GM19468 (cell line): Measurements from ENCODE around the gene PPCDC.
A peak's percentile ranks its signal among the peaks of the same experiment; 100 is the strongest.
"Not testable (repeated sequence)": the region's sequence is repeated elsewhere in the genome, so short reads cannot be mapped to it uniquely, and the experiment has no call there.

Experiments used
- ATAC-seq: cut with Tn5 transposase; IDR thresholded peaks from one replicate; pipeline ENCODE4 v1.9.1; 2021; ENCODE audit warnings: mild to moderate bottlenecking, moderate library complexity, moderate number of reproducible peaks; ENCODE audit not compliant: unreplicated experiment; ENCODE audit errors: extremely low read depth

The PPCDC gene

GRCh38 chr15:75064846-75065245, 41.5 kb downstream of the PPCDC start:
- ATAC-seq: no peak

- no peak for ATAC-seq
These were observed 42.1 kb downstream of the PPCDC start for GRCh38 chr15:75065467-75065850.

DNA sequence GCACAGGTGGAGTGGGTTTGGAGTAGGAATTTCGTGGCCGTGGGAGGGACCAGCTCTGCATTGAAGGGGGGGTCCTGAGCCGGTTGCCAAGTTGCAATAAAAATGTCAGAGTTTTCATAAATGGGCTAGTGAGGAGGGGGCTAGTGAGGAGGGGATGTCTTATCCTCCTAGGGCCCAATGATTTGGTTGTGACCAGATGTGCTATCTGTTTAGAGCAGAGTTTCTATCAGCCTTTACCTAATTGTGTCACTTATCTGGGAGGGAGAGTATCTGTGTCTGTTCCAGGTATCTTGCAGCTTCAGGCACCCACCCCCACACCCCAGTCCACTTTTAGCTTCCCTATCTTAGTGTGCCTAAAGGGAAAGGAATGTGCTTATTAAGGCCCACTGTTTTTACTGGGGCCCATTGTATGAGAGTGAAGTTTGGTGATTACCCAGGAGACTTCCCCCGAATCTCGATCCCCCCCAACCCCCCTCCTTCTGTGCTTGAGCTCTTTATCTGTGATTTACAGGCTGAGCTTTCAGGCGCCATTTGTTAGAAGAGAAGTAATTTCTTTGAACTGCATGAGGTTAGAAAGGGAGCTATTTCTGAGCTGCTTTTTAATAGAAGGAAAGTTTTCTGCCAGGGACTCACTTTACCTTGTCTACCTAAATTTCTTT, 42.6 kb downstream of the PPCDC start:
- ATAC-seq: no peak

- ATAC-seq: no peak
These were observed 43.9 kb downstream of the PPCDC start for GRCh38 chr15:75067123-75067830.

DNA sequence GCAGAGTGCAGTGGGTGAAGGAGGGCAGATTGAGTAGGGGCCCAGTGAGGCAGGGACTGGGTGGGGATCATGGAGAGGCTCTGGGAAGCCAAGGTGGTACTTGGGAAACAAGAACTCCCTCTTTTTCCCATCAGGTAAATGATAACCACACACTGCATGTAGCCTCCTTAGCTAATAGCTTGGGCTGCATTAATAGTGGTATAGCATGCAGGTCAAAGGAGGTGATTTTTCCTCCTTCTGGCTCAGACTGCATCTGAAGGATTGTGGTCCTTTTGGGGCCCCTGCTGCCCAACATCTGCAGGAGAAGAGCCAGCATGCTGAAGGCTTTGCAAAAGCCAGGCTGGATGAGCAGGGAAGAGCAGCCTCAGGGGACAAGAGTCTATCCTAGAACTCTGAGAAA, 45.4 kb downstream of the PPCDC start:
- no peak for ATAC-seq

GRCh38 chr15:75069301-75069925, 46.0 kb downstream of the PPCDC start:
- ATAC-seq: peak; percentile 76

GRCh38 chr15:75070674-75071073, 47.3 kb downstream of the PPCDC start:
- no peak for ATAC-seq

GRCh38 chr15:75073197-75073596, 49.8 kb downstream of the PPCDC start:
- ATAC-seq: no peak

GRCh38 chr15:75076277-75076676, 52.9 kb downstream of the PPCDC start:
- ATAC-seq: no peak

GRCh38 chr15:75077551-75077961, 54.2 kb downstream of the PPCDC start:
- not testable (repeated sequence) for ATAC-seq

GRCh38 chr15:75081150-75081549, 57.8 kb downstream of the PPCDC start:
- no peak for ATAC-seq

- no peak for ATAC-seq
These were observed 59.3 kb downstream of the PPCDC start for GRCh38 chr15:75082689-75083088.

- not testable (repeated sequence) for ATAC-seq
These were observed 62.3 kb downstream of the PPCDC start for GRCh38 chr15:75085708-75086107.

- no peak for ATAC-seq
These were observed 66.3 kb downstream of the PPCDC start for GRCh38 chr15:75089456-75090387.

DNA sequence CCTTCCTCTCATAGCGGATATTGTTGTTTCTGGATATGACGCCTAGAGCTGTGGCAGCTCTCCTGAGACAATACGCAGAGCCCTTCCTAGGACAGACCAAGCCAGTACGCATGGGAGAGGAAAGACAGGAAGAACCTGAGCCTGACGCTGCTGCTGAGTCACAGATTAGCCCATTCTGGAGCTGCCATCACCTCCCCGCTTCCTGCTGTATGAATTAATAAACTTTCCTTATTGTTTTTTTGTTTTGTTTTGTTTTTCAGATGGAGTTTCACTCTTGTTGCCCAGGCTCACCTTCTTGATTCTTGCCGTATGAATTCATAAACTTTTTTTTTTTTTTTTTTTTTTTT, 67.0 kb downstream of the PPCDC start:
- no peak for ATAC-seq

GRCh38 chr15:75091814-75092213, 68.4 kb downstream of the PPCDC start:
- no peak for ATAC-seq

DNA sequence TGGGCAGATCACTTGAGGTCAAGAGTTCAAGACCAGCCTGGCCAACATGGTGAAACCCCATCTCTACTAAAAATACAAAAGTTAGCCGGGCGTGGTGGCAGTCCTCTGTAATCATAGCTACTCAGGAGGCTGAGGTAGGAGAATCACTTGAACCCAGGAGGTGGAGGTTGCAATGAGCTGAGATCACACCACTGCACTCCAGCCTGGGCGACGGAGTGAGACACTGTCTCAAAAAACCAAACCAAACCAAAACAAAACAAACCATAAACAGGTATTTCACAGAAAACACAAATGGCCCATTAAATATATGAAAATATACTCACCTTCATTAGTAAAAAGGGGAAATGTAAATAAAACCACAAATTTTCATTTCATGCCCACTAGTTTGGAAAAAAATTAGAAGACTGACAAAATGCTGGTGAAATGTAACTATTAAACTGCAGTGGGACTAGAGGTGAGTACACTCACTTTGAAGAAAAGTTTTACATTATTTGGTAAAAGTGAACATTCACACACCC, 71.6 kb downstream of the PPCDC start:
- peak; percentile 27 for ATAC-seq

DNA sequence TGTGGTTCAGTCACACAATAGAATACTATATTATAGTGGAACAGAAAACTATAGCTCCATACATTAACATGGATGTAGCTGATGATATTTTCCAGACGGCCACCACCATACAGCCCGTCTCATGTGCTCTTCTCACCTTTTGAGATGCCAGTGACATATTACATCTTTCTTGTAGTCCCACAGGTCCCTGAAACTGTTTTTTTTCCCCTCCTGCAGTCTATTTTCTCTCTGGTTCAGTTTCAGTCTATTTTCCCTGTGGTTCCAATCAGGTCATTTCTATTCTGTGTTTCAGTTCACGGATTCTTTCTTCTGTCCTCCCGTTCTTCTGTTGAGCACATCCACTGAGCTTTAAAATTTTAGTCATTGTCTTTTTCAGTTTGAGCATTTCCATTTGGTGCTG, 72.2 kb downstream of the PPCDC start:
- no peak for ATAC-seq

- ATAC-seq: no peak
These were observed 74.5 kb downstream of the PPCDC start for GRCh38 chr15:75097939-75098338.

DNA sequence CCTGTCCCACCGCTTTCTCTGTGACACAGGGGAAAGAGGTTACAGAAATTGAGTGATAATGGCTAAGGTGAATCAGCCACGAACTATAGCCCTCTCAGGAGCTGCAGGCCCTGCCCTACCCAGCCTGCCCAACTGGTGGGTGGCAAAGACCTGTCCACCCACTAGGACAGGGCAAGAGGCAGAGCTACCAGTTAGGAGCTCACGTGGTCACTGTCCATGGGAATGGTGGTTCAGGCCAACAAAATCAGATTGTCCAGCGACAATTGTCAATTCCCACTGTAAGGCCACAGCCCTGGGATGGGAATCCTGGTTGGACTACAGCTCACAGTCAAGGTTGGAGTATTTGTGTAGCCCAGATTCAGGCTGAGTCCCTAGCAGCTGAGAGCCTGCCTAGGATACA, 75.0 kb downstream of the PPCDC start:
- no peak for ATAC-seq
